GM21360 (cell line): ENCODE results near the gene STK26.
"Not testable (repeated sequence)": the region's sequence is repeated elsewhere in the genome, so short reads cannot be mapped to it uniquely, and the experiment has no call there.

Experiments used
- ATAC-seq: cut with Tn5 transposase; IDR thresholded peaks from one replicate; pipeline ENCODE4 v1.9.1; 2021; ENCODE audit warnings: mild to moderate bottlenecking, moderate library complexity; ENCODE audit not compliant: unreplicated experiment

Gene STK26

DNA sequence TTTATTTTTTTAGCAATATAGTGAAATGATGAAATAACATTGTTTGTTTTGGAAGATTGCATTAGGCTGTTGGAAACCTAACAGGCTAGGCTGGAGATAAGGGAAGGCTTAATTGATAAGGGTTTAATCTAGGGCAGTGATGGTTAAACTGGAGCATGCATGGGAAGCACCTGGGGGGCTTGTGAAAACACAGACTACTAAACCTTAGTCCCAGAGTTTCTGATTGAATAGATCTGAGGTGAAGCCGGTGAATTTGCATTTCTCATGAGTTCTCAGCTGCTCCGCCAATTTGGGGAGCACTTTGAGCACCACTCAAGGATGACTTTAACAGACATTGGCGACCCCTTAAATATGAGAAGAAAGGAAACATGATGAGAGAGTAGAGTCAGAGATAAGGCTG, 11.5 kb downstream of the STK26 start:
- ATAC-seq = no peak

DNA sequence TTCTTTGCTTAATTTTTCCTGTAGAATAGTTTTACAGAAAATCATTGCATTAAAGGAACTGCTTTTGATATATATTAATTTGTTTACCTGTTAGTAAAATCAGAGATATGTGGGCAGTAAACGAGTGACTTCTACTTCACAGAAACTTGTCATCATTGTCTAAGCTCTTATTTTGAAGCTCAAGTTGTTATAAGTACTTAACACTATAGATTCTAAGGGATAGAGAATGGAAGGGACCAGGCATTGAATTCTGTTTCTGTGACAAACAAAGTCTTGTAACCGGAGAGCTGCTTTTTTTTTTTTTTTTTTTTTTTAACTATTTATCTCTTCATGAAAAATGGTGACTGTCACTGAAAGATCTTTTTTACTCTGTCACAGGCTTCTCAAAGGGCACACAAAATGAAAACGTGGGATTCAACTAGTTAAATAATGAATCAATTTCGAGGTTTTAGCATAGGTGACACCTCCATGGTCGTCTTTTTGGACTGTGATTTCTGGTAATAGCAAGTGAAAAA, 14.4 kb downstream of the STK26 start:
- no peak for ATAC-seq

DNA sequence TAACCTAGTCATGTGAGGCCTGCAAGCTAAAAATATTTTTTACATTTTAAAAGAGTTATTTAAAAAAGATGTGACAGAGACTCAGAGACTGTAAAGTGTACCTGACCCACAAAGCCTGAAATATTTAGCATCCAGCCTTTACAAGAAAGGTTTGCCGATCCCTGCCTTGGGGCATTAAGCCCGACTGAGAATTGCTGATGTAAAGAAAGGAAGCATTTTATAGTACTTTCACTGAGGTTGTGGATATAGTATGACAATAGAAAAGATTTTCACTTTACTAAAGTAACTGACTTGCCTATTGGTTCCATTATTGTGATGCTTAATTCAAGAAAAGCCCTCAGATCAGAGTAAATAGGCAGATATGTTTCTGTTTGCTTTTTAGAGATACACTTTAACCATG, 17.0 kb downstream of the STK26 start:
- no peak for ATAC-seq

DNA sequence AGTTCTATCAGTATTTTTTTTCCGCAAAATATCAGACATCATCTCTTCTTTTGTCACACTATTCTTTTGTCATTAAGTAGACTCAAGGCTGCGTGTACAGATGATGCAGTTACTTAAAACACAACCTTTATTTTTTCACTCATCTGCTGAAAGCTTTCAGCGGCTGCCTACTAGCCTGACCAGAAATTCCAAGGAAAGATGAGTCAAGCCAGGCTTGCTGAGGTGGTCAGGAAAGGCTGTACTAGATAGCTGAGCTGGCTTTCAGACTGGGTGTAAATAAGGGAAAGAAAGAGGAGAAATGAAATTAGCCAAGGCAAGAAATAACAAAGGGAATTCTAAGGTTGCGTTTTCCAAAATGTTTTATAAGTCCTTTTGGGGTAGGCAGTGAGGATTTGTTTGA, 17.9 kb downstream of the STK26 start:
- ATAC-seq = no peak

DNA sequence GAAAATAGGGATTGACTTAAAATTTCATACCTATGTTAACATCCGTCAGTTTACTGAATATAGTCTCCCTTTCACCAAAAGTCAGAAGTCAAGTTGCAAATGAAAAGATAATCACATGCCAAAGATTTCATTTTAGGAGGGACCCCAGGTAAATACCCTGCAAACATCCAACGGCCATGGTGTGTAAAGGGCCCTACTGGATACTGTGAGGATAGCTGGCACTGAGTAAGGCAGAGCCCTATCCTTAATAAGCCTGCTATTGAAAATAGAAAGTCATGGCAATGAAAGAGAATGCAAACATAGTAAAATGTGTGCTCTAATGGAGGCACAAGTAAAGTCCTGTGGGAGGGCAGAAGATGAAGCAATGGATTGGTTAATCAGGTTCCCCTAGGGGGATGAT, 20.9 kb downstream of the STK26 start:
- ATAC-seq = no peak

DNA sequence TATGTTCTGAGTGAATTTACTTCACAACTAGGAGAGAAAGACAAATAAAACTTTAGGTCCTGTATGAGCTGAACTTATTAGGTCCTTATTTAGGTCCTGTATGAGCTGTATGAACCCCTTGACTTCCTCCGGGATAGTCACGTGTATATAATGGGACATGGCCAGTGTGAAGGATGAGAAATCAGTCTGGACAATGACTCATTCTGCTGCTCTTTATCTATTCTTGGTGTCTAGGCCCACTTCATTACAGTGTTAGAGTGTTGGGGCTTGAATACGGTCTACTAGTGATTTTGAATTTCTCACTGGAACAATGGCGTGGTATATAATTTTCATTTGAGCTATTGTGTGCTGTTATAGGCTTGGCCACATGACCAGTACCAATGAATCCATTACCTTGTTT, 21.9 kb downstream of the STK26 start:
- ATAC-seq = no peak

DNA sequence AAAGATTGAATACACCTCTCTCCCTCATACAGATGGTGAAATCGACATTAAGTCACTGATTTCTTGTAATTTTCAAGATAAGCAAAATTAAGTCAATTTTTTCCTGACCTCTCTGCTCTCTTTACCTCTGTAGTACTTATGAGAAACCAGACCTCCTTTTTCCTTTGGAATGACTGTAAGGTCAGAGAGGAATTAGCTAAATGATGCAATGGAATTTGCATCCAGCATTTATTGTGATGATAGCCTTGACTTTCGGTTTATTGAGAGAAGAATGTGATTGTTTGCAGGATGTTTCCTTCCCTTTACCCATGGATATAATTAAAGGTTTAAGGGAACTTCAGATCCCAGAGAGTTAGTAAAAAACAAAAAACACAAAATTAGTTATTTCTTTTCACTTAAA, 22.4 kb downstream of the STK26 start:
- no peak for ATAC-seq

DNA sequence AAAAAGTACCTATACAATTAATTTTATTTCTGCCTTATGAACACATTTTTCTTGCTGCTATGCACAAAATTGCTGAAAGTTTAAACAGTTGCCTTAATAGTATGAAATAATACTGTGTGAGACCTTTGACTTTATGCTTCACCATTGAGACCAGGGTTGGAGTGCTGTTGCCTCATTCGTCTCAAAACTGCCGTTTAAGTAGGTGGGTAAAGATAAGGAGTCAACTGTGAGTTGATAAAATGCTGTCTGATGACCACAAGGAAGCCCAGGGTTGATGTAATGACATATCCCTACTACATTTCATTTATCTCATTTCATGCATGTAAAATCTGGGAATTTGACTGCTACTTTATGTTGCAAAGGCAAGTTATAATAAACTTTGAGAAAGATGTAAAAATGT, 23.4 kb downstream of the STK26 start:
- no peak for ATAC-seq

DNA sequence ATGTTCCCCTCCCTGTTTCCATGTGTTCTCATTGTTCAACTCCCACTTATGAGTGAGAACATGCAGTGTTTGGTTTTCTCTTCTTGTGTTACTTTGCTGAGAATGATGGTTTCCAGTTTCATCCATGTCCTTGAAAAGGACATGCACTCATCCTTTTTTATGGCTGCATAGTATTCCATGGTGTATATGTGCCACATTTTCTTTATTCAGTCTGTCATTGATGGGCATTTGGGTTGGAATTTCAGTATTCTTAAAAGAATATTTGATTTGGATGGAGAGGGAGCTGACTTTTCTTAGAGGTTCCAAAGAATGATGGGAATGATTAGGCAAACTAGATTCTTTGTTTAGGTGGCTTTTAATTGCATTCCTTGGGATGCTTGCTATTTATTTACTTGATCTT, 28.7 kb downstream of the STK26 start:
- not testable (repeated sequence) for ATAC-seq

DNA sequence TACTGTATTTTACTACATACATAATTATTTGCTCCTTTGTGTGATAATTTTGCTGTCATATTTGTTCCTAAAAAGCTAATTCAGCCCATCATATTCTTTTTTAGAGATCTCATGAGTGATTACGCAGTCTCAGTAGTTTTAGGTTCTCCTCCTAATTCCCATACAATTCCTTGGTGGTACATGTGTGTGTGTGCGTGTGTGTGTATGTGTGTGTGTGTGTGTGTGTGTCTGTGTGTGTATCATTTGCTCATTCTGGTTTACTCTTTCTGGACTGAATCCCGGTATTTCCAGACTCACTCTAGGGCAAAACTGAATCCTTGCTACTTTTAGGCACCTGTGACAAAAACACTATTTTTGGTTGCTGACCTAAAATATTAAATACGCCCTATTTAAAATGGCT, 34.9 kb downstream of the STK26 start:
- ATAC-seq = no peak

DNA sequence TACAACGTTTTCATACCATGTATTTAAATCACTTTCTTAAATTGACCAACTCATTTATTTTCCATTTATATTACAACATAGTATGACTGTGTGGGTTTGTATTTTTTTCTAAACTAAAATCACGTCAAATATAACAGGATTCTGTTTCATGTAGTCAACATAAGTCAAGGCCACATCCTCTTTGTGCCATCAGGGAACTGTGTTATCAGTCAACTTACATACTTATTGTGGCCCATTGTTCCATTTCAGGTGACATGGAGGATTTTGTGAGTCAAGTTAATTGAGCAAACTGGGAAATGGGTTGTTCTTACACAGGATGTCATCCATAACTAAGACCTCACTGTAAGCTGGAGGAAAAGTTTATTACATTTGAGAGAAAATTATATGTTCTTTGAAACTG, 35.9 kb downstream of the STK26 start:
- ATAC-seq = no peak

DNA sequence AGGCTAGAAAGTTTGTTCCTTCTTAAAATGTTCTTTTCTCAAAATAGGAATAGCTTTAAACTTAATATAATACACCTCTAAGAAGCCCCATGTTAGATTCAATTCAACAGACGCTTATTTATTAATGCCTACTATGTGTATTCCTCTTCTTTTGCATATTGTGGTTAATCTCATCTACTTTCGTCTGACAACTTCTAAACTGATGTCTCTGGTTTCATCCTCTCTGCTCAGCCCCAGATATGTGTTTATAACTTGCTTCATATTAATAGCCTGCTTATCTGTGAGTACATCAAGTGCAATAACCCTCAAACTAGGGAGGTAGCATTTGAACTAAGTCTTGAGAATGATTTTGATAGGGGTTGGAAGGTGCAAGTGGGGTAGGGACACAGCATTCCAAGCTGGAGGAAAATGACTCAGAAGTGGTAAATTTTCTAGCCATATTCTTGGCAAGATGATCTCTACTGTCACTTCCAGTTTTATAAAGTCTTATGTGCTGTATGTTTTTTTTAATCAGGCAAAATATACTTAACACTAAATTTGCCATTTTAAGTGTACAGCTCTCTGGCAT, 37.0 kb downstream of the STK26 start:
- no peak for ATAC-seq

DNA sequence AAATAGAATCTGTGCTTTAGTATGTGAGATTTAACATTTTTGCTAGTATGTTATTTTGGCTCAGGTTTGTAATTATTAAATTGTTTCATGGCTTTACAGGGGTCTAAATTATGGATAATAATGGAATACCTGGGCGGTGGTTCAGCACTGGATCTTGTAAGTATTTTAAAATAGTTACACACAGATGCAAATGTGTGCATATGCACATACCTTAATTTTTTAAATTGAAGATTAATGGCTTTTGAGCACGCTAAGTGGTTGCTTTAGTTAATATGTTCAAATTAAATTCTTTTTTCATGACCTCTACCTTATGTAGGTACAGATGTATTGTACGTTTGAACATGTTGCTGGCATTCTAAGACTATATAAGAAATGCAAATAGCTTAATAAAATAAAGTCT, 40.2 kb downstream of the STK26 start:
- ATAC-seq = no peak

DNA sequence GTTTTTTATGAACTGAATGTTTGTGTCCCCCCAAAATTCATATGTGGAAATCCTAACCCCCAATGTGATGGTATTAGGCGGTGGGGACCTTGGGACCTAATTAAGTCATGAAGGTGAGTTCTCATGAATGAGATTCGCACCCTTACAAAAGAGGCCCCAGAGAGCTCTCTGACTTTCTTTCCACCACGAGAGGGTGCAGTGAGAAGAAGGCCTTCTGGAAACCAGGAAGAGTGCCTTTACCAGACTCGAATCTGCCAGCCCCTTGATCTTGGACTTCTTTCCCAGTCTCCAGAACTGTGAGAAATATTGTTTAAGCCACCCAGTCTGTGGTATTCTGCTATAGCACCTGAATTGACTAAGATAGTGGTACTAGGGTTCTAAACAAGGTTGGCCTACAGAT, 40.8 kb downstream of the STK26 start:
- ATAC-seq = no peak

DNA sequence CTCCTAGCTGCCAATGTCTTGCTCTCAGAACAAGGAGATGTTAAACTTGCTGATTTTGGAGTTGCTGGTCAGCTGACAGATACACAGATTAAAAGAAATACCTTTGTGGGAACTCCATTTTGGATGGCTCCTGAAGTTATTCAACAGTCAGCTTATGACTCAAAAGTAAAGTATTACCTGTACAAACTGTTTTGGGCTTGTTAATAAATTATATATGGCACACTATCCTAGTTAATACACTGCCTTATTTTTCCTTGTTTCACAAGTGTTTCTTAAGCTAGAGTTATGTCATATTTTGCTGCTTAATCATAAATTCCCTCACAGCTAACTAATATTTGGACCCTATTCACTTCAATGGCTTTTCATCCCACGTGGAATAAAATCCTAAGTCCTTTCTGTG, 45.3 kb downstream of the STK26 start:
- ATAC-seq = no peak

DNA sequence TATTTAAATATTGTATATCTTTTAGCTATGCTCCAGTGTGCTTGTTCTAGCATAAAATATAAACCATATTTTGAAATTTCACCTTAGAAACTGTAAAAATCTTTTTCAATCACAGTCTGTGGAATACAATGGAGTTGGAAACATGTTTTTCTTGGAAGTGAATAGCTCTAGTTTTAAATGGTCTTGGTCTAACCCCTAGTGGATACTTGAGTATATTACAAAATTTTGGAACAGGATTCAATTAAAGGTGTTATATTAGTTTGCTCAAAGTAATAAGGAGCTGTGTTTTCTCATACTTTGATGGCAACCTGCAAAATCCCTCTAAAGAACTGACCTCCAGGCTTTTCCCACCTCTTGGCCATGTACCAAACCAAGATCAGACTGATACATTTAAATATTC, 48.2 kb downstream of the STK26 start:
- ATAC-seq = no peak

DNA sequence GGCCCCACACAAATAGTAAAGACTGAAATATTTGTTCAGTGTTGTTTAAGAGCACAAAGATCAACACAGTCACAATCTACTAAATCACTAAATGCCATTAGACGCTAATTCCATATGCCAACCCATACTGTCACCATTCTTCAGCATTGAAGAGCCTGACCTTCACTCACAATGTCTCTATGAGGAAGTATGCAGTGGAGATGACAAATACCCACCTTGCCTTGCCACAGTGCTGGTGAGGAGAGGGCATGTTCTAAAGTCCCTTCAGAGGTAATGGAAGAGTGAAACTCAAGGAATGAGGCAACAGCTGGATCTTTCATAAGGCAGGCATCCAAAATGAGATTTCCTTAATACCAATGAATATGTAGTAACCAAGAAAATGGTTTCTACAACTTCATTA, 54.3 kb downstream of the STK26 start:
- ATAC-seq = no peak

DNA sequence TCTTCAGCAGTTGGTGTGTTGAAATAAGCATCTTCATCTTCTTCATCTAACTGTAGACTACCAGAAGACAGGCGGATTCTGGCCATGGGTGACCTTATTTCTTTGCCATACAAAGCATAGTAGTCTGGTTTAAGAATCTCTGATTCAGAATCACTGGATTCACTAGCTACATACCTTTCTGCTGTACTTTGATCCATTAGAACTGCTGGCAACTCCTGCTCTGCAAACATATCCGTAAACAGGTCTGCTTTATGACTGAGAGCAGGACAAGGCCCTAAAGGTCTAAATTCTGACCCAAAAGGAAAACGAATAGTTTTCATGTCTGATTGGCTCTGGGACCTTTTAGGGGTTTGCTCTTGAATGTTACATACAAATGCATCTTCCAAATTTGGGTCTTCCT, 54.8 kb downstream of the STK26 start:
- no peak for ATAC-seq

DNA sequence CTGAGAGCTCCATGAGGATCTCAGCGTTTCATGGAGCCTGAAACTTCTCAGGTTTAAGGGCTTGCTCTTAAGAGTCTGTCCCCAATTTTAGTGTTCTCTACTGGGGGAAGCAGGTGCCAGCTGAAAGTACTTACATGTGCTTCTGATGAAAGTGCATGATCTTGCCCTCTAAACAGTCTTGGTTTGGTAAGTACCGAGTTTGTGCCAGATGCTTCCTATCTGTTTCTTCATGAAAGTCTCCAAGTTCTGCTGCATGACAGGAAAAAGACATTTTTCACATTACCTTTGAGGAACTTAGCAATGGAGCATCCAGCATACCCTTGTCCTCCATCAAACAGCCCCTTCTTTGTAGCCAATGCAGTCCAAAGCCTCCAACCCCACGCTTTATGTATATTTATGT, 62.7 kb downstream of the STK26 start:
- ATAC-seq = no peak

DNA sequence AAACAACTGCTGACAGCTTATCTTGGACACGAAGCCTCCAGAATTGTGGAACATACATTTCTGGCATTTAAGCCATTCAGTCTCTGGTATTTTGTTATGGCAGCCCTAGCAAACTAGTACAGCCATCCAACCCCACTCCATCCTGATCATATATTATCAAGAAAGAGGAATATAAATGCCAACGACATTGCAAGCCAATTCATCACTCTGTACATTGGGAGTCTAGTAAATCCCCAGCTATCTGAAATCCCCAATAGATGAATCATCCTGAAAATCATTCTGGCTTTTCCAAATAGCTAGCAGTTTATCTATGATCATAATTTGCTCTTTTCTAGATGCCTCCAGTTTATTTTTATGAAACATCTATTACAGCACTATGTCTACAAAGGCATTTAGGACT, 63.6 kb downstream of the STK26 start:
- no peak for ATAC-seq

DNA sequence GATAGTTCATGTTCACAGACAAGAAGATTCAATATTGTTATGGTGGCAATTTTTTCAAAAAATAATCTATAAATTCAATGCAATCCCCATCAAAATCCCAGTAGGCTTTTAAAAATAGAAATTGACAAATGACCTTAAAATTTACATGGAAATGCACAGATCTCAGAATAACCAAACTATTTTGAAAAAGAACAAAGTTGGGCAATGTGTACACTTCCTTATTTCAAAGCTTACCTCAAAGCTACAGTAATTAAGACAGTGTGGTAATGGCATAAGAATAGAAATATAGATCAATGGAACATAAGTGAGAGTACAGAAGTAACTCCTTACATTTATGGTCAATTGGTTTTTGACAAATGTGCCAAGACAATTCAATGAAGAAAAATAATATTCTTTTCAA, 65.8 kb downstream of the STK26 start:
- ATAC-seq = no peak

DNA sequence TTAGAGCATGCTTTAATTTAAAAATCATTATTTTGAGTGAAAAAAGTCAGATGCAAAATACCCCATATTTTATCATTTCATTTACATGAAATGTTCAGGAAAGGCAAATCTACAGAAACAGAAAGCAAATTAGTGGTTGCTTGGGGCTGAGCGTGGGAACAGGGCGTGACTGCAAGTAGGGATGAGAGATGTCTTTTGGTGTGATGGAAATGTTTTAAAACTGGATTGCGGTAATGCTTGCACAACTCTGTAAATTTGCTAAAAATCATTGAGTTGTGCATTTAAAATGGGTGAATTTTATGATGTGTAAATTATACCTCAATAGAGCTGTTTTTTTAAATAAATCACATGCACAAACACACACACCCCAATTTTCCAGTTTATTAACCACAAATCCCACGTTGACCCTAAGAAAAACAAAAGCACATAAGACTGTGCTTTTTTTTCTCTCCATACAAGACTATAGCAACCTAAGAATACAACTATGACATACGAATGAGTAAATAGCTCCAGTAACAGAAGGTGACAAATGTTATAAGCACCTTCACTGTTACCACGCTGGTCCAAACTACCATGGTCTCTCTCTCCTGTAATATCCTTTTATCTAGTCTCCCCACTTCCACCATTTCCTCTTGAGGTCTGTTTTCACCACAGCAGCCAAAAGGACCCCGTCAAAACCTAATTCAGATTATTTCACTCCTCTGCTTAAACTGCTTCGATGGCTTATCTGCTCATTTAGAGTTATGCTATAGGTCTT, 67.5 kb downstream of the STK26 start:
- no peak for ATAC-seq
